ENCODE measurements around the gene SMARCC1. TPM values are rescaled to one million over a fixed set of nuclear protein-coding genes. Genes with fewer than 3 reads are reported as not detected.

The SMARCC1 gene
- total and polyA plus RNA-seq, 7 donors: 10.7 to 54.3 (median 31.9) TPM

DNA sequence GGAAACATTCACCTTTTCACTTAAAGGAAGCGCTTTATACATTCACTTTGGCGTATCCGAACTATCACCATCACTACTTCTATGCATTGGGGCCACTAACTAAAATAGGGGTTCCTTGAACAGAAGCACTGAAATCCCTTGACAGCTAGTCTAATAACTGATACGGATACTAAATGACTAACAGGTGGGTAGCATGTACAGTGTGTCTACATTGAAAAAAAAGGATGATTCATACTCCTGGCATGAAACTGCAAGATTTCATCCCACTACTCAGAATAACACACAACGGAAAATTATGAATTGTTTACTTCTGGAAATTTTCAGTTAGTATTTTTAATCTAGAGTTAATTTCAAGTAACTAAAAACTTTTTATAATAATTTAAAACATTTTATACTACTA, 96.7 kb downstream of the SMARCC1 start:
- TF ChIP-seq, protein P1, sequence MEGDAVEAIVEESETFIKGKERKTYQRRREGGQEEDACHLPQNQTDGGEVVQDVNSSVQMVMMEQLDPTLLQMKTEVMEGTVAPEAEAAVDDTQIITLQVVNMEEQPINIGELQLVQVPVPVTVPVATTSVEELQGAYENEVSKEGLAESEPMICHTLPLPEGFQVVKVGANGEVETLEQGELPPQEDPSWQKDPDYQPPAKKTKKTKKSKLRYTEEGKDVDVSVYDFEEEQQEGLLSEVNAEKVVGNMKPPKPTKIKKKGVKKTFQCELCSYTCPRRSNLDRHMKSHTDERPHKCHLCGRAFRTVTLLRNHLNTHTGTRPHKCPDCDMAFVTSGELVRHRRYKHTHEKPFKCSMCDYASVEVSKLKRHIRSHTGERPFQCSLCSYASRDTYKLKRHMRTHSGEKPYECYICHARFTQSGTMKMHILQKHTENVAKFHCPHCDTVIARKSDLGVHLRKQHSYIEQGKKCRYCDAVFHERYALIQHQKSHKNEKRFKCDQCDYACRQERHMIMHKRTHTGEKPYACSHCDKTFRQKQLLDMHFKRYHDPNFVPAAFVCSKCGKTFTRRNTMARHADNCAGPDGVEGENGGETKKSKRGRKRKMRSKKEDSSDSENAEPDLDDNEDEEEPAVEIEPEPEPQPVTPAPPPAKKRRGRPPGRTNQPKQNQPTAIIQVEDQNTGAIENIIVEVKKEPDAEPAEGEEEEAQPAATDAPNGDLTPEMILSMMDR (IDR thresholded peaks at IDR 0.05): no peak
- no peaks in the 10 kb centered on the region for H3K27me3 ChIP-seq (ENCODE audit: insufficient read depth in 3 of 3, low read length in 2 of 3)
- H3K36me3 ChIP-seq (ENCODE audit: insufficient read depth in 1 of 2, low read depth in 1 of 2): peaks cover 0 to 97% of the 10 kb centered on the region in 2 donors
- DNase-seq (no peak), ATAC-seq (no peak)
- WGBS, 3 donors: 83 to 86% (median 85%) methylated on average over 5 of the region's 5 CpGs
- no peak overlapping the region for H3K4me3 ChIP-seq
- intact Hi-C loops (cut with DNase I): no loop called here
- no peaks in the 10 kb centered on the region for H3K4me1 ChIP-seq
- H3K9me3 ChIP-seq: no peaks in the 10 kb centered on the region
- no peak overlapping the region for H3K27ac ChIP-seq

DNA sequence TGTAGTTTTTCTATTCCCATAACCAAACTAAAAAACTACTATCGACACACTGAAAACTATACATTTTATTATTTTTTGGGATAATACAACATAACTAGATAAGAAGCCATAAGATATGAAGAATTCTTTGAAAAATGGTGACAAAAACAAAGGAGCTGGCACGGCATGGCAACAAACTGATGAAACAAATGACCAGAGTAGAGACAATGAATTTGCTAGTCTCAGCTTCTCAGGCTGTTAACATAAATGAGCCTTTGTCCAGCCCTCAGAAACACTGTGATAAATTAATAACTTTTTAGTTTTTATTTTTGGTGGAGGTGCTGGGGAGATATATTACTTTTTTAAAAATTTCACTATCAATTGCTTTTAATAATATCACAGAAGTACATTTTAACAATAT, 100.7 kb downstream of the SMARCC1 start:
- no peak overlapping the region for H3K27ac ChIP-seq
- no peak for ATAC-seq
- peaks cover 5 to 97% of the 10 kb centered on the region in 2 donors for H3K36me3 ChIP-seq (ENCODE audit: insufficient read depth in 1 of 2, low read depth in 1 of 2)
- no peak overlapping the region for H3K4me3 ChIP-seq
- DNase-seq: no peak
- TF ChIP-seq, protein P1 (IDR thresholded peaks at IDR 0.05): no peak
- intact Hi-C loops (cut with DNase I): no loop called here
- H3K4me1 ChIP-seq: no peaks in the 10 kb centered on the region
- WGBS, 3 donors: 97 to 100% (median 99%) methylated on average over 2 of the region's 2 CpGs
- no peaks in the 10 kb centered on the region for H3K9me3 ChIP-seq
- no peaks in the 10 kb centered on the region for H3K27me3 ChIP-seq (ENCODE audit: insufficient read depth in 3 of 3, low read length in 2 of 3)

DNA sequence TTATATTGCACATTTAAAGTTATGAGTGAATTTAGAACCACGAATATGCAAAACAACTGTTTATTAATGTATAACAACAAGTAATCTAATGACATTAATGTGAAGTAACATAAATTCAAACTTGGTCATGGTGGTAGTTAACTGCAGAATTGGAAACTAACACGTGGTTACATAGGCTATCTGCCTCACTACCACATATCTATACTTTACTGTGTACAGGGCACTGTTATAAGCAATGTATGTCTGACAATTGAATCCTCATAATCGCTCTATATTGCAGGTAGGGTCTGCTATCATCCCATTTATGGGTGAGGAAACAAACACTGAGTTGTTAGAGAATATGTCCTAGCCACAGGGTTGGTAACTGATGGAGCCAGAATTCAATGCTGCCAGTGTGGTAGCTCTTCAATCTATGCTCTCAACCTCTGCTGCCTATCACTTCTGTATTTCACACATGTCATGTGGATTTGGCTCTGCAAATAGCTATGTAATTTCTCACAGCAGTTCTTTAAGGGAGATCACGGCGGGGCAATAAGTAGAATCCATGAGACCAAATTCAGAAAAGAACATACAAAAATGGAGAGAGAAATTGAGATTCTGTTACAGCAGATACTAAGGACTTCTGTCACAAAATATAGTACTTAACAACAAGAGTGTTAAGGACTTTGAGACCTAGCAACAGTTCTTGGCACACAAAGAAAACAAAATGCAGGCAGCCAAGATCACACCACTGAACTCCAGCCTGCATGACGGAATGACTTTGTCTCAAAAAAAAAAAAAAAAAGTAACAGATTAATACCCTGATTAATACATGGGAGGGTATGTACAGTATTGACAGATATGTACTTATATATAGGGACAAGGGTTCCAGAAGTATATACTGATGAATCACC, 103.0 kb downstream of the SMARCC1 start:
- WGBS, 3 donors: 87 to 93% (median 90%) methylated on average over 6 of the region's 6 CpGs
- Histone ChIP-seq H3K4me3 (no peak overlapping the region), H3K36me3 (ENCODE audit: insufficient read depth in 1 of 2, low read depth in 1 of 2) (peaks cover 5 to 99% of the 10 kb centered on the region in 2 donors), H3K27ac (no peak overlapping the region), H3K9me3 (no peaks in the 10 kb centered on the region), H3K4me1 (no peaks in the 10 kb centered on the region), H3K27me3 (ENCODE audit: insufficient read depth in 3 of 3, low read length in 2 of 3) (no peaks in the 10 kb centered on the region)
- no peak for DNase-seq
- intact Hi-C loops (cut with DNase I): loop anchor here in 1 of 2 donors (5.0 kb wide), 1 partner anchor 34 kb away; no protein-coding TSS in a partner anchor
- no peak for ATAC-seq
- TF ChIP-seq, protein P1 (IDR thresholded peaks at IDR 0.05): no peak

GRCh38 chr3:47669026-47669749, 112.5 kb downstream of the SMARCC1 start:
- H3K27ac ChIP-seq: no peak overlapping the region
- H3K27me3 ChIP-seq (ENCODE audit: insufficient read depth in 3 of 3, low read length in 2 of 3): no peaks in the 10 kb centered on the region
- WGBS, 3 donors: 96 to 99% (median 96%) methylated on average over 3 of the region's 3 CpGs
- ATAC-seq (no peak), DNase-seq (no peak)
- no peak overlapping the region for H3K4me3 ChIP-seq
- TF ChIP-seq, protein P1 (IDR thresholded peaks at IDR 0.05): no peak
- intact Hi-C loops (cut with DNase I): no loop called here
- H3K4me1 ChIP-seq: peaks cover 5% of the 10 kb centered on the region
- no peaks in the 10 kb centered on the region for H3K9me3 ChIP-seq
- H3K36me3 ChIP-seq (ENCODE audit: insufficient read depth in 1 of 2, low read depth in 1 of 2): peaks cover 0 to 75% of the 10 kb centered on the region in 2 donors
